ENCODE data around the gene TSKU.

The TSKU gene

GRCh38 chr11:76761718-76762355 lies 21.3 kb upstream of the TSKU start:
- Histone ChIP-seq H3K4me1 (ENCODE audit: insufficient read depth, low read length) (no peaks in the 10 kb centered on the region), H3K27me3 (ENCODE audit: insufficient read depth, low read length, poor library complexity) (peaks cover 13% of the 10 kb centered on the region), H3K4me2 (ENCODE audit: insufficient read depth, low read length) (no peak overlapping the region), H4K20me1 (ENCODE audit: insufficient read depth, low read length) (no peaks in the 10 kb centered on the region), H3K9me3 (ENCODE audit: insufficient read depth, low read length, severe bottlenecking) (no peaks in the 10 kb centered on the region), H3K4me3 (ENCODE audit: low read depth in 1 of 2, low read length in 2 of 2) (no peak overlapping the region), H3K36me3 (ENCODE audit: insufficient read depth, low read length) (no peaks in the 10 kb centered on the region), H2AFZ (ENCODE audit: low read depth, low read length) (no peak overlapping the region), H3K9ac (ENCODE audit: low read depth, low read length) (no peak overlapping the region), H3K27ac (ENCODE audit: low read length) (no peak overlapping the region), H3K79me2 (ENCODE audit: insufficient read depth, low read length) (no peaks in the 10 kb centered on the region)
- ATAC-seq (ENCODE audit: insufficient read depth, low read depth) (no peak), DNase-seq (no peak)
- TF ChIP-seq CTCF (IDR thresholded peaks at IDR 0.05; ENCODE audit: borderline replicate concordance, extremely low read depth, low read length, poor library complexity, severe bottlenecking) (no peak), EZH2 (IDR thresholded peaks at IDR 0.05; ENCODE audit: borderline replicate concordance, low read depth, low read length, severe bottlenecking) (no peak)

GRCh38 chr11:76762356-76762752 lies 20.8 kb upstream of the TSKU start:
- H3K4me2 ChIP-seq (ENCODE audit: insufficient read depth, low read length): no peak overlapping the region
- H2AFZ ChIP-seq (ENCODE audit: low read depth, low read length): no peak overlapping the region
- no peaks in the 10 kb centered on the region for H3K36me3 ChIP-seq (ENCODE audit: insufficient read depth, low read length)
- H3K79me2 ChIP-seq (ENCODE audit: insufficient read depth, low read length): no peaks in the 10 kb centered on the region
- peaks cover 12% of the 10 kb centered on the region for H3K27me3 ChIP-seq (ENCODE audit: insufficient read depth, low read length, poor library complexity)
- no peaks in the 10 kb centered on the region for H3K4me1 ChIP-seq (ENCODE audit: insufficient read depth, low read length)
- DNase-seq: no peak
- H3K4me3 ChIP-seq (ENCODE audit: low read depth in 1 of 2, low read length in 2 of 2): no peak overlapping the region
- no peak overlapping the region for H3K9ac ChIP-seq (ENCODE audit: low read depth, low read length)
- H4K20me1 ChIP-seq (ENCODE audit: insufficient read depth, low read length): no peaks in the 10 kb centered on the region; the same call in 1 of the 2 replicates
- TF ChIP-seq CTCF (IDR thresholded peaks at IDR 0.05; ENCODE audit: borderline replicate concordance, extremely low read depth, low read length, poor library complexity, severe bottlenecking) (no peak), EZH2 (IDR thresholded peaks at IDR 0.05; ENCODE audit: borderline replicate concordance, low read depth, low read length, severe bottlenecking) (no peak)
- no peak for ATAC-seq (ENCODE audit: insufficient read depth, low read depth)
- no peak overlapping the region for H3K27ac ChIP-seq (ENCODE audit: low read length)
- no peaks in the 10 kb centered on the region for H3K9me3 ChIP-seq (ENCODE audit: insufficient read depth, low read length, severe bottlenecking)

GRCh38 chr11:76762867-76763572 lies 20.1 kb upstream of the TSKU start:
- no peaks in the 10 kb centered on the region for H3K9me3 ChIP-seq (ENCODE audit: insufficient read depth, low read length, severe bottlenecking)
- H3K27me3 ChIP-seq (ENCODE audit: insufficient read depth, low read length, poor library complexity): peaks cover 10% of the 10 kb centered on the region
- H4K20me1 ChIP-seq (ENCODE audit: insufficient read depth, low read length): no peaks in the 10 kb centered on the region; the same call in 1 of the 2 replicates
- DNase-seq: no peak
- no peaks in the 10 kb centered on the region for H3K79me2 ChIP-seq (ENCODE audit: insufficient read depth, low read length)
- H3K36me3 ChIP-seq (ENCODE audit: insufficient read depth, low read length): no peaks in the 10 kb centered on the region
- no peak overlapping the region for H2AFZ ChIP-seq (ENCODE audit: low read depth, low read length)
- no peak for TF ChIP-seq EZH2 (IDR thresholded peaks at IDR 0.05; ENCODE audit: borderline replicate concordance, low read depth, low read length, severe bottlenecking)
- TF ChIP-seq CTCF (IDR thresholded peaks at IDR 0.05; ENCODE audit: borderline replicate concordance, extremely low read depth, low read length, poor library complexity, severe bottlenecking): no peak
- ATAC-seq (ENCODE audit: insufficient read depth, low read depth): no peak
- H3K27ac ChIP-seq (ENCODE audit: low read length): no peak overlapping the region
- no peak overlapping the region for H3K4me3 ChIP-seq (ENCODE audit: low read depth in 1 of 2, low read length in 2 of 2)
- H3K9ac ChIP-seq (ENCODE audit: low read depth, low read length): no peak overlapping the region
- H3K4me2 ChIP-seq (ENCODE audit: insufficient read depth, low read length): no peak overlapping the region
- peaks cover 6% of the 10 kb centered on the region for H3K4me1 ChIP-seq (ENCODE audit: insufficient read depth, low read length)
